ENCODE results near the gene DPF3.

DNA sequence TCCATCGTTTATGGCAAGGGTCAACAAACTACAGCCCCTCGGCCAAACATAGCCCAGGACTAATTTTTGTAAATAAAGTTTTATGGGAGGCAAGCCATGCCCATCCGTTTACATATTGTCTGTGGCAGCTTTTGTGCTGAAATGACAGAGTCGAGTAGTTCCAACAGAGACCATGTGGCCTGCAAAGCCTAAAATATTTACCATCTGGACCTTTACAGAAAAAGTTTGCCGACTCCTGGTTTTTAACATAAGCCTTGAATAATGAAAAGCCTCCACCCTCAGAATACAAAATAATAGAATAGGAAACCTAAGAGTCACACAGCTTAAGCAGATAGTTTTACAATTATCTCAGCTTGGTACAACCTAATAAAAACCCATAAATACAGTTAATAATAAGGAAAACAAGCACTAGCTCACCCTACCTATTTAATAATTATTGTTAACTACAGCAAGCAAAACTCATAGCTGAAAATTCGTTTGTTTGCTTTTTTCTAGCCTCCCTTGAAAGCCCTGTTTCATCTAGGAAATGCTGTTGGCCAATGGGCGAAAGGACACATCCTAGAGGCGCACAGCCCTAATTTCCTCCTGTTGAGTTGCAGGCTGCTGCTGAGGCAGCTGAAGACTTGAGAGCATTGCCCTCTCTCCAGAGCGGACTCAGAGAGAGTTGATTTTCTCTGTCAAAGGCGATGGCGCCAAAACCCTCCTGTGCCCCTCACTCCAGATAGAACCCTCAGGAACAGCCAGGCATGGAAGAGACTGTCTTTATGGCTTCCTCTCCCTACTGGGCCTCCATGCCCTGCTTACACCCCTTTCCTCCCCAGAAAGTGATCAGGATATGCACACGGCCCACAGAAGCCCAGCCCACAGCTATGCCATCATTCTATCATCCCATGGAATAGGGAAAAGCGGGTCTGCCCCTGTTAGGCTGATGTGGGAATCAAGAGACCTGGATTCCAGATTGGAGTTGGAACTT is 107.2 kb downstream of the DPF3 start:
- TF ChIP-seq TBP (CRISPR knock-in tag; IDR thresholded peaks at IDR 0.05) (no peak), MXI1 (IDR thresholded peaks at IDR 0.05; ENCODE audit: borderline replicate concordance, low read depth, low read length) (no peak), TP53 (CRISPR knock-in tag; conservative IDR thresholded peaks at IDR 0.05) (no peak), CHD4 (IDR thresholded peaks at IDR 0.05; ENCODE audit: borderline replicate concordance, low read length) (no peak), NFYB (CRISPR knock-in tag; IDR thresholded peaks at IDR 0.05) (no peak), EZH2 (conservative IDR thresholded peaks at IDR 0.05; ENCODE audit: low read depth, low read length) (no peak), NBN (conservative IDR thresholded peaks at IDR 0.05) (no peak), ZNF644 (CRISPR knock-in tag; IDR thresholded peaks at IDR 0.05; ENCODE audit: low read depth) (no peak), CC2D1A (CRISPR knock-in tag; IDR thresholded peaks at IDR 0.05) (no peak), NR3C1 (CRISPR knock-in tag; IDR thresholded peaks at IDR 0.05) (no peak), EED (CRISPR knock-in tag; IDR thresholded peaks at IDR 0.05) (no peak)
- TF ChIP-seq, protein P1, sequence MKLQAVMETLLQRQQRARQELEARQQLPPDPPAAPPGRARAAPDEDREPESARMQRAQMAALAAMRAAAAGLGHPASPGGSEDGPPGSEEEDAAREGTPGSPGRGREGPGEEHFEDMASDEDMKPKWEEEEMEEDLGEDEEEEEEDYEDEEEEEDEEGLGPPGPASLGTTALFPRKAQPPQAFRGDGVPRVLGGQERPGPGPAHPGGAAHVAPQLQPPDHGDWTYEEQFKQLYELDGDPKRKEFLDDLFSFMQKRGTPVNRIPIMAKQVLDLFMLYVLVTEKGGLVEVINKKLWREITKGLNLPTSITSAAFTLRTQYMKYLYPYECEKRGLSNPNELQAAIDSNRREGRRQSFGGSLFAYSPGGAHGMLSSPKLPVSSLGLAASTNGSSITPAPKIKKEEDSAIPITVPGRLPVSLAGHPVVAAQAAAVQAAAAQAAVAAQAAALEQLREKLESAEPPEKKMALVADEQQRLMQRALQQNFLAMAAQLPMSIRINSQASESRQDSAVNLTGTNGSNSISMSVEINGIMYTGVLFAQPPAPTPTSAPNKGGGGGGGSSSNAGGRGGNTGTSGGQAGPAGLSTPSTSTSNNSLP (IDR thresholded peaks at IDR 0.05; ENCODE audit: low read depth, low read length) = no peak
- TF ChIP-seq, protein P2, sequence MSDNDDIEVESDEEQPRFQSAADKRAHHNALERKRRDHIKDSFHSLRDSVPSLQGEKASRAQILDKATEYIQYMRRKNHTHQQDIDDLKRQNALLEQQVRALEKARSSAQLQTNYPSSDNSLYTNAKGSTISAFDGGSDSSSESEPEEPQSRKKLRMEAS (IDR thresholded peaks at IDR 0.05) = no peak
